ENCODE data around the gene ACO2.

Gene ACO2

DNA sequence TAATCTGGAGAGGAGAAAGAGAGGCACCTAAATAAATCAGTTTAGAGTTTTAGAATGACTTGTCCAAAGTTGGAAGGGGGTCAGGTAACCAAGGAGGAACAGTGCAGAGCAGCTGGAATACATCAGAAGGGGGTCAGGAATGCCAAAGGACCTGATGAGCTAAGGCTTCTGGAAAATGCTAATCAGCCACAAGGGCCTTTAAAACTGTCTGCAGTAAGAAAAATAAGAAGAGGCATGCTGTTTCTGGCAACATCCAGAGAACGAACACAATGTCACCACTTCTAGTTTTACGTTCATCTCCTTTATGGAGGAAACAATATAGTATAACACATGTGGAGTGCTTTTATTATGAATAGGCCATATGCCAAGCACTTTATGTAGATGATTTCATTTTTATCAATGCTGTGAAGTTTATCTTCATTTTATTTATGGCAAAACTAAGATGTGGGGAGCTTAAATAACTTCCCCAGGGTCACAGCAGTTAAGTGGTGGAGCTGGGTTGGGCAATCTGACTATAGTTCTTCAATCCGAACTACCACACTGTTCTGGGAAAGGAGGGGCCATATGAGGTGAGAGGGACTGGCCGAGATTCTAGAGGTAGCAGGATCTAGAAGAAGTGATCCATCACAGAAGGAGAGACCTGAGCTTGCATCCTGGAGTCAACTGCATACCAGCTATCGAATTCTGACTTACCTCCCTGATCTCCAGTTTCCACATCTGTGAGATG is 22.6 kb downstream of the ACO2 start:
- no peak for DNase-seq

DNA sequence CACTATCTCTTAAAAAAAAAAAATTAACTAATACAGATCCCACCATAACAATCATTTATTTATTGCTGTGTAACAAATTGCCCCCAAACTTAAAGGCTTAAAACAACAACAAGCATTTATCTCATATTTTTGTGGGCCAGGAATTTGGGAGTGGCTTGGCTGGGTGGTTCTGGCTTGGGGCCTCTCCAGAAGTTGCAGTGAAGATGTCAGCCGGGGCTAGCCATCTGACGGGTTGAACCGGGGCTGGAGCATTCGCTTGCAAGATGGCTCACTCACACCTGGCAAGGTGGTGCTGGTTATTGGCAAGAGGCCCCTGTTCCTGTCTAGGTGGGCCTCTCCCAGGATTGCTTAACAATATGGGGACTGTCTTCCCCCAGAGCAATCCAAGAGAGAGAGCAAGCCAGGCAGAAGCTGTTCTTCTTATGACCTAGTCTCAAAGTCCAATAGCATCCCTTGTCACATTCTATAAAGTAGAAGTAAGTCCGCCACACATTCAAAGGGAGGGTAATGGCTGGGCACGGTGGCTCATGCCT is 29.5 kb downstream of the ACO2 start:
- DNase-seq = no peak

DNA sequence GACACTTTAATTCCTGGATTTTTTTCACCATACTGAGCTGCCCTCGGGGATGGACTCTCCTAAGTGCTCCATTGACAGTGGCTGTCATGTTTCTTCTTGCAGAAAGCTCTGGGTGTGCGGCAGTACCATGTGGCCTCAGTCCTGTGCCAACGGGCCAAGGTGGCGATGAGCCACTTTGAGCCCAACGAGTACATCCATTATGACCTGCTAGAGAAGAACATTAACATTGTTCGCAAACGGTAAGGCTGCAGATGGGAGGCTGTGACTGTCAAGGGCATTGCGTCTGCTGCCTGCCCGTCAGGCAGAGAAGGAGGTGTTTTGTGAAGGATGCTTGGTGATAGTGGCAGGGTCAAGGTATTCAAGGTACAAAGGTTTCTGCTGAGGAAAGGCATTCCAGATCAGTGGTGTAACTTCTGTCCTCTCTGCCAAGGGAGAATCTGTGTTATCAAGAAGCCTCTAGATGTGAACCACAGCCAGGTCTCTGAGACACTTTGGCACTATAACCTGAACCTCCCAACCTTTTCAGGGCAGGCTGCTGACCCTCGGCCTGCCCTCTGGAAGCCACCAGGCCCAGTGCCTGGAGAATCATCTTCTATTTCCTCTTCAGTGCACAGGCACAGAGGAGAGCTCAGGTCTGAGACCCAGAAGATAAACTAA is 30.8 kb downstream of the ACO2 start:
- no peak for DNase-seq

GRCh38 chr22:41500303-41500702 is 31.4 kb downstream of the ACO2 start:
- DNase-seq = no peak

DNA sequence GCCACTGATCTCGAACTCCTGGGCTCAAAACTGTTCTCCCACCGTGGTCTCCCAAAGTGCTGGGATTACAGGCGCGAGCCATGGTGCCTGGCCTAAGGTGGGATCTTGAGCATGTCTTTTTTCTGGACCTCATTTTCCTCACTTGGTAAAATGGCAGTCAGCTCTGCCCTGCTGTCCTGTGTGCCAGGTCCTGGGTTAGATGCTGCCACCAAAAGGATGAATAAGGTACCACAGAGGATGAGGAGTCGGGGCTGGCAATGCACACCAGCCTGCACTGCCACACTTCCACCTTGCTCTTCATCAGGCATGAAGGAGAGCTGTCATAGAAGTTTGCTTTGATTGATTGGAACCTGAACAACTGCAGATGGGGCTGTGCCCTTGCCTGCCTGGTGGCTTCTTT is 32.3 kb downstream of the ACO2 start:
- DNase-seq = no peak

GRCh38 chr22:41504397-41504796 is 35.5 kb downstream of the ACO2 start:
- DNase-seq = no peak

DNA sequence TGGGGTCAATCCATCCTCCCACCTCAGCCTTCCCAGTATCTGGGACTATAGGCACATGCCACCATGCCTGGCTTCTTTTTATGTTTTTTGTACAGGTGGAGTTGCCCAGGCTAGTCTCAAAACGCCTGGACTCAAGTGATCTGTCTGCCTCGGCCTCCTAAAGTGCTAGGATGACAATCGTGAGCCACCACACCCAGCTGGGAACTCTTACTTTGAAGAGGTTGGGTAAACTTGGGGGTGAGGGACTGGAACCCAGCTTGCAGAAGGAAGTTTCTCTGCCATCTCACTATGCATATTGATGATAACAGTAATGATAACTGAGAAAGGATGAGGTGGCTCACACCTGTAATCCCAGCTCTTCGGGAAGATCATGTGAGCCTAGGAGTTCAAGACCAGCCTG is 35.9 kb downstream of the ACO2 start:
- DNase-seq = no peak

- DNase-seq = no peak
Observed at GRCh38 chr22:41505511-41506220, 36.7 kb downstream of the ACO2 start.

DNA sequence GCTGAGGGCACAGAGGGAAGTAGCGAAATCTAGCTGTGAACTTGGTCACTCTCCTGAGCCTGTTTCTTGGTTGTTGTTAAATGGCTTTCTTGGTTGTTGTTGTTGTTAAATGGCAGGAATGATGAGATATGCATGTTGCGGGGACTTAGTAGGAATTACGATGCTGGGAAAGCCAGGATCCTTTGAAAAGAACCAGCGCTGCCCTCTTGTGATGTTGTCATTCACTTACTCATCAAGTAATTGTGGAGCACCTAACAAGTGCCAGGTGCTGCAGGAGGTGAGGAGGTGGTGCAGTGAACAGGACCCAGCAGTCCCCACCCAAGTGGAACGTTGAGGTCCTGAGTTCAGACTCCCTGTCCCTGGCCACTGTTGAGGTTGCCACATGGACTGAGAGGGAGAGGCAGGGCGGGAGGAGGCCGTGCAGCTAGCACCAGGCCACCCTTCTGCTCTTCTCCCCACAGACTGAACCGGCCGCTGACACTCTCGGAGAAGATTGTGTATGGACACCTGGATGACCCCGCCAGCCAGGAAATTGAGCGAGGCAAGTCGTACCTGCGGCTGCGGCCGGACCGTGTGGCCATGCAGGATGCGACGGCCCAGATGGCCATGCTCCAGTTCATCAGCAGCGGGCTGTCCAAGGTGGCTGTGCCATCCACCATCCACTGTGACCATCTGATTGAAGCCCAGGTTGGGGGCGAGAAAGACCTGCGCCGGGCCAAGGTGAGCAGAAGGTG is 38.6 kb downstream of the ACO2 start:
- DNase-seq = no peak

DNA sequence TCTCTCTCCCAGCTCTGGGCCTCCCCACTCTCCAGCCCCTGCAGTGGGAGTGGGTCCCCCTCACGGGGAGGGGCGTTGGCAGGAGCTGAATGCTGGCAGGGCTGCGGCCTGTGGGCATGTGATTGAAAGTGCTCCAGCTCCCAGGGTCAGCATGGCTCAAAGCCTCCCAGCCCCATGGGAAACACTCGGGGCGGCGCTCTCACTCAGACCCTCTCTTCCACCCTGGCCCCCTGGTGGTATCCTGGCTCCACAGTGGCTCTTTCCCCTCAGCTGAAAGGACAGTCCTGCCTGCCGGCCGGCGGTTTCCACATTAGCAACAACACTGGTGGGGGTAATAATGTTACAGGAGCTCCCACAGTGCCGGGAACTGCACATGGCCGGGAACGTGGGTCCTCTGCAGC is 39.9 kb downstream of the ACO2 start:
- DNase-seq = no peak

- DNase-seq = no peak
Observed at GRCh38 chr22:41511521-41511968, 42.6 kb downstream of the ACO2 start.

DNA sequence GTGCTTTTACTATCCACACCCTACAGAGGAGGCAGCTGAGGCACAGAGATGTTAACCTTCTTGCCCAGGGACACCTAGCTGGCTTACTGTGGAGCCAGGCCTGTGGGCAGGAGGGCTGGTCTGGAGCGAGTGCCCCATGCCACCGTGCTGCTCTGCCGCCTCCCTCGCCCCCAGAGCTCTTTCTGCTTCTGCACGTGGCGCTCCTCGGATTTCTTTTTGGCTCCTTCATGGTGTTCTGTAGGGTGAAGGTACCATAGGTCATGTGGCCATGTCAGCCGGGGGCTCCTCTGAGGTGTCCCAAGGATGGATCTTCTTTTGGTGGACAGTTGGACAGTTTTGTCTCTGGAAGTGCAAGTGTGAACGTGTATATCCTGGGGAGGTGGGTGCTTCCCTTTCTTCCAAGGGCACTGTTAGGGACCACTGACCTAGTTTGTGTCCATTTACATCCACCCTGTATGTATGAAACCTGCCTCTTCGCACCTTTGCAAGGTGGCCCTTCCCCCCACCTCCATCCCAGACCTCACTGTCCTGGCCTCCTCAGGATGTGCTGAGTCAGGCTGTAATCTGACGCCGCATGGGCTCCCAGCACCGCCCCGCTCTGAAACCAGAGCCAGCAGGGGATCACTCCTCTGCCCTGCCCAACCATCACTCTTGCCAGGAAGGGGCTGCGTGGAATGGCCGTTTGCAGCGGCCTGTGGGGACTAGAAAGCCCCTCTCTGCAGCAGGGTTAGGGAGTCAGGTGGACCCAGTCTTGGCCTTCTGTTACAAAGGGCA is 43.7 kb downstream of the ACO2 start:
- peak; percentile 4 for DNase-seq

GRCh38 chr22:41513391-41513790 is 44.5 kb downstream of the ACO2 start:
- no peak for DNase-seq

DNA sequence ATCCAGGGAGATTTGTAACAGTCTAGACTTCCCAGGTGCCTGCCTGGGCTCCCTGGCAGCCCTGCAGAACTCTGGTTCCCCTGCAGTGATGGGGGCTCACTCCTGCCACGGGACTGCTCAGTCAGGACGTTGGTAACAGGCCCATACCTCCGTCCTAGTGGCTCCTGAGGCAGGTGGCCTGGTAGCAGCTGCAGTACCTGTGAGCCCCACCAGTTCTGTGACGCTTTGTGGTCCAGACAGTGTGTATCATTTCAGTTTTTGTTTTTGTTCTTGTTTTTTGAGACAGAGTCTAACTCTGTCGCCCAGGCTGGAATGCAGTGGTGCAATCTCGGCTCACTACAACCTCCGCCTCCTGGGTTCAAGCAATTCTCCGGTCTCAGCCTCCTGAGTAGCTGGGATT is 47.5 kb downstream of the ACO2 start:
- no peak for DNase-seq

- DNase-seq = no peak
Observed at GRCh38 chr22:41517172-41518047, 48.5 kb downstream of the ACO2 start.

DNA sequence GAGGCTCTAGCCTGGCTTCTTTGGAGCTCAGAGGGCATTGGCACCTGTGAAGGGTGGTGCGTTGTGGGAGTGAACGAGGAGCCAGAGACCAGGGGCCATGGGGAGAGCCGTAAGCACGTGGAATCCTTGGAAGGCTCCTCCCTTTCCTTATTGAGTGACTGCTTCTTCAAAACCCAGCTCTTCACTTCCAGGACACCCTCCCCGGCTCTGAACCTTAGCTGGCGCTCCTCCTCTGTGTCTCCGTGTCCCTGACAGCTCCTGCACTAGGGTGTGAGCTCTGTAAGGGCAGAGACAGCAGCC is 49.1 kb downstream of the ACO2 start:
- no peak for DNase-seq

- DNase-seq = no peak
Observed at GRCh38 chr22:41521126-41521525, 52.2 kb downstream of the ACO2 start.

- no peak for DNase-seq
Observed at GRCh38 chr22:41522813-41523212, 53.9 kb downstream of the ACO2 start.

GRCh38 chr22:41523464-41524221 is 54.7 kb downstream of the ACO2 start:
- DNase-seq = no peak

DNA sequence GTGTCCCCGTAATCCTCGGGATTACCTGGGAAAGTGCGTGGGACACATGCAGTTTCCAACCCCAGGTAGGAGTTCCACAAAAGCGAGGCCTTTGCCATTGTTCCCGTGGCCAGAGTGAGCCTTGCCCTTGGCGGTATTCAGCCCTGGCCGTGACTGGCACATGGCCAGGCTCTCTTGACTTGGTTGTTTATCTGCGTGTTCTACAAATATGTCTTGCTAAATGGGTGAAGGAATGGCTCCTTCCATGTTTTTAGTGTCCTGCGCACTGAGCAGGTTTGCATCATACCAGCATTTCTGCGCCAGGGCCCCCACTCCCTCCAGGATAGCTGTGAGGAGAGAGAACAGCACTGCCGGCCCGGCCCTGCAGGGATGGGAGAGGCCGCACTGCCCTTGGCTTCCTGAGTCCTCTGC is 55.3 kb downstream of the ACO2 start:
- DNase-seq = no peak

Measured in DMS79 (cell line).